Esophagus muscularis mucosa (tissue), 4 donors: Measurements from ENCODE around the gene ERCC6L2.

ENCODE experiments used
- EP300 ChIP-seq: sonication (generic); formaldehyde crosslinking; IDR thresholded peaks from one replicate; pipeline ENCODE4 v1.6.1; 2017; ENCODE audit warnings: antibody characterized with exemption
- POLR2A ChIP-seq: fragments of 450-650 bp; IDR thresholded peaks from one replicate; pipeline ENCODE4 v1.6.1; 2017; ENCODE audit warnings: antibody characterized with exemption, moderate library complexity, mild to moderate bottlenecking, low read depth
- POLR2AphosphoS5 ChIP-seq, 2 donors: sonication (generic); formaldehyde crosslinking; IDR thresholded peaks; one replicate each; pipeline ENCODE4 v1.6.1; 2017; ENCODE audit warnings: antibody characterized with exemption in 2 of 2
- TF ChIP-seq, protein P1 (sequence below), 3 experiments: fragments of 200-600 bp in 2 of 3; fragments of 450-650 bp in 1 of 3; sonication (generic) in 2 of 3; IDR thresholded peaks; one replicate each; pipeline ENCODE4 v1.5.1; 2017 to 2019; ENCODE audit warnings: antibody characterized with exemption in 3 of 3, mild to moderate bottlenecking in 2 of 3, moderate library complexity in 1 of 3

DNA sequence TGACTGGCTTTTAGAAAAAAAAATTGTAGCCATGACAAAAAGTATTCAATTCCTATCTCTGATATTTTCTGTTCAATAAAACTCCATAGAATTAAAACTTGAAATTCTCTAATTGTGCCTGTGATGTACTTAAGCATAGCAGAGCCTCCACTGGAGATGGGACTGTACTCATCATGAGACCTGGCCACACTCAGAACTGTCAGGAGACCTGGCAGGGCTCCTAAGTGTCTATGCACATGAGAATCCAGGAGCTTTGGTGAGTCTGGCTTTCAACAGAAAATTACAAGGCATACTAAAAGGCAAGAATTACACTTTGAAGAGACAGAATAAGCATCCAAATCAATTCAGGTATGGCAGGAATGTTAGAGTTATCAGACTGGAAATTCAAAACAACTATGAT, 26.7 kb upstream of the ERCC6L2 start:
- TF ChIP-seq, protein P1, sequence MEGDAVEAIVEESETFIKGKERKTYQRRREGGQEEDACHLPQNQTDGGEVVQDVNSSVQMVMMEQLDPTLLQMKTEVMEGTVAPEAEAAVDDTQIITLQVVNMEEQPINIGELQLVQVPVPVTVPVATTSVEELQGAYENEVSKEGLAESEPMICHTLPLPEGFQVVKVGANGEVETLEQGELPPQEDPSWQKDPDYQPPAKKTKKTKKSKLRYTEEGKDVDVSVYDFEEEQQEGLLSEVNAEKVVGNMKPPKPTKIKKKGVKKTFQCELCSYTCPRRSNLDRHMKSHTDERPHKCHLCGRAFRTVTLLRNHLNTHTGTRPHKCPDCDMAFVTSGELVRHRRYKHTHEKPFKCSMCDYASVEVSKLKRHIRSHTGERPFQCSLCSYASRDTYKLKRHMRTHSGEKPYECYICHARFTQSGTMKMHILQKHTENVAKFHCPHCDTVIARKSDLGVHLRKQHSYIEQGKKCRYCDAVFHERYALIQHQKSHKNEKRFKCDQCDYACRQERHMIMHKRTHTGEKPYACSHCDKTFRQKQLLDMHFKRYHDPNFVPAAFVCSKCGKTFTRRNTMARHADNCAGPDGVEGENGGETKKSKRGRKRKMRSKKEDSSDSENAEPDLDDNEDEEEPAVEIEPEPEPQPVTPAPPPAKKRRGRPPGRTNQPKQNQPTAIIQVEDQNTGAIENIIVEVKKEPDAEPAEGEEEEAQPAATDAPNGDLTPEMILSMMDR (IDR thresholded peaks at IDR 0.05) = no peak
- TF ChIP-seq POLR2A (no peak), POLR2AphosphoS5 (IDR thresholded peaks at IDR 0.05) (no peak), EP300 (no peak)
